Measurements from ENCODE around the gene TOP2A.

DNA sequence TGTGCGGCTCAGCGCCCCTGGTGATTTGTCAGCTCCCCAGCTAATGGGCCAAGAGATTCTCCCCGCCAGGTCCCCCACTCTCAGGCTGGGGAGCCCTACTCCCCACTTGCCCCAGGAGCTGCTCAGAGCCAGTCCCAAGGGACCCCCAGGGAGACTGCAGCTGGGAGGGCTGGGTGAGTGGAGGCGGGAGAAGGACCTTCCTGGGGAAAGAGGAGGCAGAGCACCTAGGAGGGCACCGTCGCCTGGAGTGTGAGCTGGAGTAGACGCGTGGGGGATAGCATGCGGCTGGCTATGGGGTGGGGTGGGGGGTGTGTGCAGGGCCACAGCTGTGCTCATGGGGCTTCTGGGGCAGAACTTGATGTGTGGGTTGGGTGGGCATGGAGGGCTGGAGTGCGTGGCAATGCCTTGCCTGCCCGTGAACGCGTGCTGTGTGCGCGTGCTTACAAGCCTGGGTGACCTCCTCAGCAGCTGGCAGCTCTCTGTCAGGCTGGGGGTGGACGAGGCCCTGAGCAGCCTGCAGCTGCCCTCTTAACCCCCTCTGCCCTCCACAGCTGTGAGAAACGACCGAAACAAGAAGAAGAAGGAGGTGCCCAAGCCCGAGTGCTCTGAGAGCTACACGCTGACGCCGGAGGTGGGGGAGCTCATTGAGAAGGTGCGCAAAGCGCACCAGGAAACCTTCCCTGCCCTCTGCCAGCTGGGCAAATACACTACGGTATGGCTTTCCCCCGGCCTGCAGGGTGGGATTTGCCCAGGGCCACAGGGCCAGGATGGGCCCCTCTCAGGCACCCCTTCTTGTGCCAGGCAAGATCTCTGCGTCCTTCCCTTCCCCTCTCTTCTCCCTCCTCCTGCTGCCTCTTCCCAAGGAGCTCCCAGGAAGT lies 66.1 kb downstream of the TOP2A start:
- TF ChIP-seq, protein P1, sequence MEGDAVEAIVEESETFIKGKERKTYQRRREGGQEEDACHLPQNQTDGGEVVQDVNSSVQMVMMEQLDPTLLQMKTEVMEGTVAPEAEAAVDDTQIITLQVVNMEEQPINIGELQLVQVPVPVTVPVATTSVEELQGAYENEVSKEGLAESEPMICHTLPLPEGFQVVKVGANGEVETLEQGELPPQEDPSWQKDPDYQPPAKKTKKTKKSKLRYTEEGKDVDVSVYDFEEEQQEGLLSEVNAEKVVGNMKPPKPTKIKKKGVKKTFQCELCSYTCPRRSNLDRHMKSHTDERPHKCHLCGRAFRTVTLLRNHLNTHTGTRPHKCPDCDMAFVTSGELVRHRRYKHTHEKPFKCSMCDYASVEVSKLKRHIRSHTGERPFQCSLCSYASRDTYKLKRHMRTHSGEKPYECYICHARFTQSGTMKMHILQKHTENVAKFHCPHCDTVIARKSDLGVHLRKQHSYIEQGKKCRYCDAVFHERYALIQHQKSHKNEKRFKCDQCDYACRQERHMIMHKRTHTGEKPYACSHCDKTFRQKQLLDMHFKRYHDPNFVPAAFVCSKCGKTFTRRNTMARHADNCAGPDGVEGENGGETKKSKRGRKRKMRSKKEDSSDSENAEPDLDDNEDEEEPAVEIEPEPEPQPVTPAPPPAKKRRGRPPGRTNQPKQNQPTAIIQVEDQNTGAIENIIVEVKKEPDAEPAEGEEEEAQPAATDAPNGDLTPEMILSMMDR (conservative IDR thresholded peaks at IDR 0.05) = no peak
- TF ChIP-seq ZFX (IDR thresholded peaks at IDR 0.05) = no peak

All from C4-2B (cell line).